Ishikawa (cell line): Measurements from ENCODE around the gene CEACAM16.

Experiments used
- CEBPB ChIP-seq: IDR thresholded peaks from 2 replicates; pipeline ENCODE4 v1.6.1; 2012
- CREB1 ChIP-seq: IDR thresholded peaks from 2 replicates; pipeline ENCODE4 v1.6.1; 2012; ENCODE audit warnings: low read depth
- EGR1 ChIP-seq: IDR thresholded peaks from 2 replicates; pipeline ENCODE4 v1.6.1; 2012
- EP300 ChIP-seq: IDR thresholded peaks from 2 replicates; pipeline ENCODE4 v1.6.1; 2012; ENCODE audit warnings: borderline replicate concordance
- FOXM1 ChIP-seq: IDR thresholded peaks from 2 replicates; pipeline ENCODE4 v1.6.1; 2012; ENCODE audit warnings: low read depth, borderline replicate concordance
- NFIC ChIP-seq: IDR thresholded peaks from 2 replicates; pipeline ENCODE4 v1.6.1; 2012
- RAD21 ChIP-seq: IDR thresholded peaks from 2 replicates; pipeline ENCODE4 v1.6.1; 2012; ENCODE audit warnings: low read depth
- REST ChIP-seq: IDR thresholded peaks from 2 replicates; pipeline ENCODE4 v1.6.1; 2012; ENCODE audit warnings: low read depth, mild to moderate bottlenecking
- TAF1 ChIP-seq: IDR thresholded peaks from 2 replicates; pipeline ENCODE4 v1.6.1; 2012; ENCODE audit warnings: low read depth, mild to moderate bottlenecking
- TCF12 ChIP-seq: IDR thresholded peaks from 2 replicates; pipeline ENCODE4 v1.6.1; 2012; ENCODE audit warnings: low read depth
- TEAD4 ChIP-seq: IDR thresholded peaks from 2 replicates; pipeline ENCODE4 v1.6.1; 2012
- YY1 ChIP-seq: IDR thresholded peaks from 2 replicates; pipeline ENCODE4 v1.6.1; 2012; ENCODE audit warnings: low read depth
- ZBTB7A ChIP-seq: IDR thresholded peaks from 2 replicates; pipeline ENCODE4 v1.6.1; 2012; ENCODE audit warnings: low read depth
- TF ChIP-seq, protein P1 (sequence below): IDR thresholded peaks from 2 replicates; pipeline ENCODE4 v1.6.1; 2012
- TF ChIP-seq, protein P2 (sequence below): IDR thresholded peaks from 2 replicates; pipeline ENCODE4 v1.6.1; 2012

The CEACAM16 gene

DNA sequence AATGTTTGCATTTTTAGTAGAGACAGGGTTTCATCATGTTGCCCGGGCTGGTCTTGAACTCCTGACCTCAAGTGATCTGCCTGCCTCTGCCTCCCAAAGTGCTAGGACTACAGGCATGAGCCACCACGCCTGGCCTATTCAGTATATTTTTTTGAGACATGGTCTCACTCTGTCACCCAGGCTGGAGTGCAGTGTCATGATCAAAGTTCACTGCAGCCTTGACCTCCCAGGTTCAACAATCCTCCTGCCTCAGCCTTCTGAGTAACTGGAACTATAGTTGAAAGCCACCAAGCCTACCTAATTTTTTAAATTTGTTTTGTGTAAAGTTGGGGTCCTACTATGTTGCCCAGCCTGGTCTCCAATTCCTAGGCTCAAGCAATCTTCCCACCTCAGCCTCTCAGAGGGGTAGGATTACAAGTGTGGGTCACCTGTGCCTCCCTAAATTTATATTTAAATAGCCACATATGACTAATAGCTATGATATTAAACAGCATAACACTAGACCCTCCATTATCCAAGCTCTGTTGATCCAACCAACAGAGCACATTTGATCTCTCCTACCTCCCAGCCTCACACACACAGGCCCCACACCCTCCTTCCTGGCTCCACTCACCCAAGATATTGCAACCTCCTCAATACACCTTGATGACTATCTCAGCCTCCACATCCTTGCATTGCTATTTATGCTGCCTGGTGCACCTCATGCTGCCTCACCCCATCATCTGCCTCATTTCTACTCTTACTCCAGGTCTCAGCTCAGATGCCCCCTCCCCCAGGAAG, 29.8 kb upstream of the CEACAM16 start:
- TF ChIP-seq REST (no peak), ZBTB7A (no peak), CREB1 (no peak), YY1 (no peak), EP300 (no peak), TAF1 (no peak), EGR1 (no peak), CEBPB (no peak), TEAD4 (no peak), RAD21 (no peak), NFIC (no peak), FOXM1 (no peak), TCF12 (no peak)
- TF ChIP-seq, protein P1, sequence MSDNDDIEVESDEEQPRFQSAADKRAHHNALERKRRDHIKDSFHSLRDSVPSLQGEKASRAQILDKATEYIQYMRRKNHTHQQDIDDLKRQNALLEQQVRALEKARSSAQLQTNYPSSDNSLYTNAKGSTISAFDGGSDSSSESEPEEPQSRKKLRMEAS: no peak
- TF ChIP-seq, protein P2, sequence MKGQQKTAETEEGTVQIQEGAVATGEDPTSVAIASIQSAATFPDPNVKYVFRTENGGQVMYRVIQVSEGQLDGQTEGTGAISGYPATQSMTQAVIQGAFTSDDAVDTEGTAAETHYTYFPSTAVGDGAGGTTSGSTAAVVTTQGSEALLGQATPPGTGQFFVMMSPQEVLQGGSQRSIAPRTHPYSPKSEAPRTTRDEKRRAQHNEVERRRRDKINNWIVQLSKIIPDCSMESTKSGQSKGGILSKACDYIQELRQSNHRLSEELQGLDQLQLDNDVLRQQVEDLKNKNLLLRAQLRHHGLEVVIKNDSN: no peak

- no peak for TF ChIP-seq CEBPB
- TF ChIP-seq REST: no peak
- TF ChIP-seq, protein P1: no peak
- TF ChIP-seq, protein P2: no peak
Observed at GRCh38 chr19:44671400-44671799, 27.6 kb upstream of the CEACAM16 start, which contains the start of gene CEACAM19. Gene CEACAM19 (plus strand): TSS chr19:44671482. CDS start chr19:44671932, 450 bp downstream.

DNA sequence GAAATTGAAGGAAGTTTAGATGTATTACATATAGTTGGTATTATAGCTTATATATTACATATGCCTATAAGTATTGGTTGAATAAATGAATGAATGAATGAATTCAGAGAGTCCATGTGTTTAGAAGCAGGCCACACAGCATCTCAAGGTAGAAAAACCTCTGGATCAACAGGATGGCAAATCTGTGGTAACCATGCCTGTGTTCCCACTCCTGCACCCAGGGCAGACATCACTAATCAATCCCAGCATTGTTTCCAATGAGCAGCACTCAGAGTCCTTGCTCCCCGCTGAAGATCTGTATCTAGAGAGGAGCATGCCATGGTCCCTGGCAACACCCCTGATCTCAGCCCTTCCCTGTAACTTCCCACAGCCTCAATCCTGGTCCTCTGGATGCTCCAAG, 26.7 kb upstream of the CEACAM16 start:
- no peak for TF ChIP-seq TEAD4
- no peak for TF ChIP-seq RAD21
- no peak for TF ChIP-seq CREB1
- no peak for TF ChIP-seq NFIC
- TF ChIP-seq, protein P2: no peak

DNA sequence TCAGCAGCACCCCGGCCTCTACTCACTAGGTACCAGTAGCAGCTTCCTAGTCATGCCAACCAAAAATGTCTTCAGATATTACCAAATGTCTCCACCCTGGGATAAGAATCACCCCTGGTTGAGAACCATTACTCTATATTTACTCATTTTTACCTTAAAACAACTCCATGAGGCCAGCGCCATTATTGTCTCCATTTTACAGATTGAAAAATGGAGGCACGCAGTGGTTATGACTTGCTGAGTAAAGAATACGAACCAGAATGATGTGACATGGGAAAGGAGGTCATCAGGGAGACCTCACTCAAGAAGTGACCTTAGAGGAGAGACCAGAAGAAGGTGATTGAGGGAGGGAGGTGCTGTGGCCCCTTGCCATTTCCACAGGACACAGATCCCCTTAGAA, 25.4 kb upstream of the CEACAM16 start:
- no peak for TF ChIP-seq FOXM1
- no peak for TF ChIP-seq CREB1
- no peak for TF ChIP-seq NFIC
- TF ChIP-seq ZBTB7A: no peak
- TF ChIP-seq, protein P1: no peak
- TF ChIP-seq EGR1: no peak
- TF ChIP-seq TCF12: no peak
- TF ChIP-seq REST: no peak
- no peak for TF ChIP-seq TEAD4
- TF ChIP-seq, protein P2: no peak
- no peak for TF ChIP-seq TAF1
- TF ChIP-seq RAD21: no peak
- no peak for TF ChIP-seq EP300
- TF ChIP-seq CEBPB: no peak
- no peak for TF ChIP-seq YY1
